ENCODE results near the gene TMEM132D.

DNA sequence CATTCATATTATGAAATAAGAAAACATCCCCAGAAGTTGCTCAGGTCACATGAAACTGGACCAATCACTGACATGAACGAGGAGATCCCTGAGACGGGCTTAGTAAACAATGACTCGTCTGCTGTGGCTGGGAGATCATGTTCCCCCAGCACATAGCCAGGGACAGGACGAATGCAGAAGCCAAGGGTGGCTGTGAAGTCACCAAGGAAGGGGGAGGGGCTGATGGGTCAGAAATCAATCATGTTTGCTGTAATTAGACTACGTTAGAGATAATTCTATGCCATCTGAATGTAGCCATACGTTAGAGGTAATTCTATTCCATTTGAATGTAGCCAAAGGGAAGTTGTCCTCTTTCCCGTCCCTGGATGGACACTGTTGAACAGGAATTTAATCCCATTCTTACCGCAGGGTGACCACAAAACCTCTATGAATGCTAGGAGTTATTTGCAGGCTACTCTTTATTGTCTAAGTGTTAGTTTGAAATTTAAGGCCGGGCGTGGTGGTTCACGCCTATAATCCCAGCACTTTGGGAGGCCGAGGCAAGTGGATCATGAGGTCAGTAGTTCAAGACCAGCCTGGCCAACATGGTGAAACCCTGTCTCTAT is 332.9 kb downstream of the TMEM132D start:
- TF ChIP-seq, protein P1, sequence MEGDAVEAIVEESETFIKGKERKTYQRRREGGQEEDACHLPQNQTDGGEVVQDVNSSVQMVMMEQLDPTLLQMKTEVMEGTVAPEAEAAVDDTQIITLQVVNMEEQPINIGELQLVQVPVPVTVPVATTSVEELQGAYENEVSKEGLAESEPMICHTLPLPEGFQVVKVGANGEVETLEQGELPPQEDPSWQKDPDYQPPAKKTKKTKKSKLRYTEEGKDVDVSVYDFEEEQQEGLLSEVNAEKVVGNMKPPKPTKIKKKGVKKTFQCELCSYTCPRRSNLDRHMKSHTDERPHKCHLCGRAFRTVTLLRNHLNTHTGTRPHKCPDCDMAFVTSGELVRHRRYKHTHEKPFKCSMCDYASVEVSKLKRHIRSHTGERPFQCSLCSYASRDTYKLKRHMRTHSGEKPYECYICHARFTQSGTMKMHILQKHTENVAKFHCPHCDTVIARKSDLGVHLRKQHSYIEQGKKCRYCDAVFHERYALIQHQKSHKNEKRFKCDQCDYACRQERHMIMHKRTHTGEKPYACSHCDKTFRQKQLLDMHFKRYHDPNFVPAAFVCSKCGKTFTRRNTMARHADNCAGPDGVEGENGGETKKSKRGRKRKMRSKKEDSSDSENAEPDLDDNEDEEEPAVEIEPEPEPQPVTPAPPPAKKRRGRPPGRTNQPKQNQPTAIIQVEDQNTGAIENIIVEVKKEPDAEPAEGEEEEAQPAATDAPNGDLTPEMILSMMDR (conservative IDR thresholded peaks at IDR 0.05; ENCODE audit: low read length) = no peak
- no peak for TF ChIP-seq EZH2phosphoT487 (IDR thresholded peaks at IDR 0.05; ENCODE audit: borderline replicate concordance, low read depth, low read length)

Measured in OCI-LY7 (cell line).